Testis (tissue), 2 donors: Measurements from ENCODE around the gene BHLHE40.

ENCODE experiments used
- POLR2A ChIP-seq: fragments of 450-650 bp; IDR thresholded peaks from one replicate; pipeline ENCODE4 v1.6.1; 2017; ENCODE audit warnings: antibody characterized with exemption, mild to moderate bottlenecking, moderate library complexity
- TF ChIP-seq, protein P1 (sequence below), 3 experiments: fragments of 450-650 bp in 2 of 3; fragments of 200-600 bp in 1 of 3; sonication (generic) in 1 of 3; IDR thresholded peaks; one replicate each; pipeline ENCODE4 v1.5.1; 2016 to 2019; ENCODE audit warnings: antibody characterized with exemption in 3 of 3, mild to moderate bottlenecking in 2 of 3, moderate library complexity in 1 of 3

DNA sequence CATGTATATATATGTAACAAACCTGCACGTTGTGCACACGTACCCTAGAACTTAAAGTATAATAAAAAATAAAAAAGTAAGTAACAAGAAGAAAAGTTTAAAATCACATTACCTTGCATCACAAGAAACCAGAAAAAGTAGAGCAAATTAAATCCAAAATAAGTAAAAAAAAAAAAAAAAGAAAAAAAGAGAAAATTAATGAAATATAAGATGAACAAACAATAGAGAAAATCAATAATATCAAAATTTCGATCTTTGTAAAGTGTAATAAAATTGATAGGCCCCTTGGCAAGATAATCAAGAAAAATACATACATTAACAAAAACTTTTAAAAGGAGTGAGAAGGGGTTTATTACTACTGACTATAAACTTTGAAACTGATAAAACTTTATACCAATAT is 7.4 kb upstream of the BHLHE40 start:
- TF ChIP-seq, protein P1, sequence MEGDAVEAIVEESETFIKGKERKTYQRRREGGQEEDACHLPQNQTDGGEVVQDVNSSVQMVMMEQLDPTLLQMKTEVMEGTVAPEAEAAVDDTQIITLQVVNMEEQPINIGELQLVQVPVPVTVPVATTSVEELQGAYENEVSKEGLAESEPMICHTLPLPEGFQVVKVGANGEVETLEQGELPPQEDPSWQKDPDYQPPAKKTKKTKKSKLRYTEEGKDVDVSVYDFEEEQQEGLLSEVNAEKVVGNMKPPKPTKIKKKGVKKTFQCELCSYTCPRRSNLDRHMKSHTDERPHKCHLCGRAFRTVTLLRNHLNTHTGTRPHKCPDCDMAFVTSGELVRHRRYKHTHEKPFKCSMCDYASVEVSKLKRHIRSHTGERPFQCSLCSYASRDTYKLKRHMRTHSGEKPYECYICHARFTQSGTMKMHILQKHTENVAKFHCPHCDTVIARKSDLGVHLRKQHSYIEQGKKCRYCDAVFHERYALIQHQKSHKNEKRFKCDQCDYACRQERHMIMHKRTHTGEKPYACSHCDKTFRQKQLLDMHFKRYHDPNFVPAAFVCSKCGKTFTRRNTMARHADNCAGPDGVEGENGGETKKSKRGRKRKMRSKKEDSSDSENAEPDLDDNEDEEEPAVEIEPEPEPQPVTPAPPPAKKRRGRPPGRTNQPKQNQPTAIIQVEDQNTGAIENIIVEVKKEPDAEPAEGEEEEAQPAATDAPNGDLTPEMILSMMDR (IDR thresholded peaks at IDR 0.05): no peak
- no peak for TF ChIP-seq POLR2A
